Measurements from ENCODE around the gene MOB3C. TPM values are rescaled to one million over a fixed set of nuclear protein-coding genes. Genes with fewer than 3 reads are reported as not detected.

MOB3C gene
- total and polyA plus RNA-seq, 2 experiments from 2014 or later: 5.5 to 6.2 TPM

- H3K4me1 ChIP-seq (ENCODE audit: low read depth): no peaks in the 10 kb centered on the region
- no peaks in the 10 kb centered on the region for H3K27me3 ChIP-seq
- peaks cover 8% of the 10 kb centered on the region for H3K36me3 ChIP-seq
- TF ChIP-seq CTCF (IDR thresholded peaks at IDR 0.05; ENCODE audit: low read depth, low read length): no peak
- H3K9me3 ChIP-seq (ENCODE audit: low read depth): no peaks in the 10 kb centered on the region
- H3K27ac ChIP-seq: no peak overlapping the region
- H3K4me3 ChIP-seq: no peak overlapping the region
- no peak for DNase-seq (ENCODE audit: low read depth in 1 of 2, low spot score in 1 of 2)
Measured at GRCh38 chr1:46650491-46650890, 33.9 kb upstream of the MOB3C start.

- Histone ChIP-seq H3K27ac (no peak overlapping the region), H3K36me3 (peaks cover 5% of the 10 kb centered on the region), H3K27me3 (no peaks in the 10 kb centered on the region), H3K9me3 (ENCODE audit: low read depth) (no peaks in the 10 kb centered on the region), H3K4me1 (ENCODE audit: low read depth) (no peaks in the 10 kb centered on the region), H3K4me3 (no peak overlapping the region)
- no peak for TF ChIP-seq CTCF (IDR thresholded peaks at IDR 0.05; ENCODE audit: low read depth, low read length)
- no peak for DNase-seq (ENCODE audit: low read depth in 1 of 2, low spot score in 1 of 2)
Measured at GRCh38 chr1:46649764-46650163, 33.2 kb upstream of the MOB3C start.

GRCh38 chr1:46647611-46648010 lies 31.0 kb upstream of the MOB3C start:
- DNase-seq (ENCODE audit: low read depth in 1 of 2, low spot score in 1 of 2): no peak

GRCh38 chr1:46646844-46647243 lies 30.2 kb upstream of the MOB3C start:
- Histone ChIP-seq H3K27me3 (no peaks in the 10 kb centered on the region), H3K4me1 (ENCODE audit: low read depth) (no peaks in the 10 kb centered on the region), H3K36me3 (peaks cover 11% of the 10 kb centered on the region), H3K27ac (no peak overlapping the region), H3K4me3 (no peak overlapping the region), H3K9me3 (ENCODE audit: low read depth) (no peaks in the 10 kb centered on the region)
- TF ChIP-seq CTCF (IDR thresholded peaks at IDR 0.05; ENCODE audit: low read depth, low read length): no peak
- no peak for DNase-seq (ENCODE audit: low read depth in 1 of 2, low spot score in 1 of 2)

More at GRCh38 chr1:46647611-46648010, 31.0 kb upstream of the MOB3C start:
- peaks cover 16% of the 10 kb centered on the region for H3K36me3 ChIP-seq
- no peak for TF ChIP-seq CTCF (IDR thresholded peaks at IDR 0.05; ENCODE audit: low read depth, low read length)
- no peaks in the 10 kb centered on the region for H3K9me3 ChIP-seq (ENCODE audit: low read depth)
- no peak overlapping the region for H3K27ac ChIP-seq
- H3K4me1 ChIP-seq (ENCODE audit: low read depth): no peaks in the 10 kb centered on the region
- no peak overlapping the region for H3K4me3 ChIP-seq
- no peaks in the 10 kb centered on the region for H3K27me3 ChIP-seq

GRCh38 chr1:46646331-46646730 lies 29.7 kb upstream of the MOB3C start:
- DNase-seq (ENCODE audit: low read depth in 1 of 2, low spot score in 1 of 2): no peak
- TF ChIP-seq CTCF (IDR thresholded peaks at IDR 0.05; ENCODE audit: low read depth, low read length): no peak
- no peaks in the 10 kb centered on the region for H3K27me3 ChIP-seq

GRCh38 chr1:46645815-46646214 lies 29.2 kb upstream of the MOB3C start:
- no peak for DNase-seq (ENCODE audit: low read depth in 1 of 2, low spot score in 1 of 2)
- Histone ChIP-seq H3K27ac (no peak overlapping the region), H3K4me3 (no peak overlapping the region), H3K4me1 (ENCODE audit: low read depth) (no peaks in the 10 kb centered on the region), H3K27me3 (no peaks in the 10 kb centered on the region), H3K36me3 (peaks cover 11% of the 10 kb centered on the region), H3K9me3 (ENCODE audit: low read depth) (no peaks in the 10 kb centered on the region)
- no peak for TF ChIP-seq CTCF (IDR thresholded peaks at IDR 0.05; ENCODE audit: low read depth, low read length)

More at GRCh38 chr1:46646331-46646730, 29.7 kb upstream of the MOB3C start:
- H3K9me3 ChIP-seq (ENCODE audit: low read depth): no peaks in the 10 kb centered on the region
- peaks cover 11% of the 10 kb centered on the region for H3K36me3 ChIP-seq
- H3K4me3 ChIP-seq: no peak overlapping the region
- H3K4me1 ChIP-seq (ENCODE audit: low read depth): no peaks in the 10 kb centered on the region
- no peak overlapping the region for H3K27ac ChIP-seq
